Calu3 (cell line): Measurements from ENCODE around the gene SERINC4. TPM values are rescaled to one million over a fixed set of nuclear protein-coding genes. Genes with fewer than 3 reads are reported as not detected.
A peak's percentile ranks its signal among the peaks of the same experiment; 100 is the strongest.

Source experiments
- BruUV-seq: library from RNA; stranded (reverse); fragments of 400-500 nt; replicated peaks from 2 replicates; lab custom pipeline; 2021; lab: Mats Ljungman, UMichigan
- CTCF ChIA-PET: fragments of 300-600 bp; sonication (Branson Sonifier 250); formaldehyde crosslinking; loops from one replicate; lab custom pipeline; 2022; ENCODE audit warnings: antibody characterized with exemption; lab: Charles Lee
- DNase-seq: peaks from one replicate; pipeline ENCODE4 v3.0.0; 2022
- H3K27ac Mint-ChIP-seq: one replicate; pipeline ENCODE4 v1.8.0; 2022; ENCODE audit warnings: mixed read lengths; ENCODE audit not compliant: unreplicated experiment
- H3K27me3 Mint-ChIP-seq: one replicate; pipeline ENCODE4 v1.8.0; 2022; ENCODE audit warnings: mixed read lengths; ENCODE audit not compliant: unreplicated experiment
- H3K36me3 Mint-ChIP-seq: one replicate; pipeline ENCODE4 v1.8.0; 2022; ENCODE audit warnings: mild to moderate bottlenecking, moderate library complexity, mixed read lengths; ENCODE audit not compliant: insufficient read depth, unreplicated experiment
- H3K4me1 Mint-ChIP-seq: one replicate; pipeline ENCODE4 v1.8.0; 2022; ENCODE audit warnings: mild to moderate bottlenecking, low read depth, mixed read lengths; ENCODE audit not compliant: unreplicated experiment
- H3K4me3 Mint-ChIP-seq: one replicate; pipeline ENCODE4 v1.8.0; 2022; ENCODE audit warnings: mild to moderate bottlenecking, low read depth, moderate library complexity, mixed read lengths; ENCODE audit not compliant: unreplicated experiment
- H3K9me3 Mint-ChIP-seq: one replicate; pipeline ENCODE4 v1.8.0; 2022; ENCODE audit warnings: low read depth, mixed read lengths; ENCODE audit not compliant: unreplicated experiment
- CTCF ChIP-seq: fragments of 200-600 bp; IDR thresholded peaks from one replicate; pipeline ENCODE4 v1.8.0; 2022; ENCODE audit warnings: antibody characterized with exemption; ENCODE audit not compliant: unreplicated experiment
- intact Hi-C: fragments of 100-400 bp; cut with micrococcal nuclease; formaldehyde crosslinking; loops from one replicate; pipeline ENCODE4 v1.10.0; 2022; ENCODE audit not compliant: unreplicated experiment
- total RNA-seq: library from RNA; stranded (reverse); gene quantifications from 2 replicates; pipeline ENCODE4 v1.2.3, GENCODE V29; 2022

The SERINC4 gene
- total RNA-seq, 1 experiment from 2014 or later: 0.33 TPM

DNA sequence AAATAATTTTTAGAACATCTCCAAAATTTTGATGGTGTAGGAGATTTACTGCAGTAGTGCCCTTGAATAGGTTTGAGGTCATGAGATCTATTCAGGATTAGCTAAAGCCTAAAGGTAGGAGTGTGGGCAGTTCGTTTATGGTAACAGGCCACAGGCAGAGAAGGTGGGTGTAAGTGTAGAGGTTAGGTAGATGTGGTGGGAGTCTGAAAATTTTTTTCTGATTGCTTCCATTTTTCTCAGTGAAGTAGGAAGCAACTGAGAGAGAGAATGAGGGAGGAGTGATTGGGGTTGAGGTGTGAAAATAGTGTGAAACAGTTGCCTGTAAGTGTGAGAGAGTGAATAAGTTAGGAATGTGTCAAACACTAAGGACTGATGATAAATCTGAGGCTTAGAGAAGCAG is 21.0 kb downstream of the SERINC4 start:
- no peaks in the 10 kb centered on the region for H3K9me3 Mint-ChIP-seq
- no peak overlapping the region for H3K4me3 Mint-ChIP-seq
- peaks cover 34% of the 10 kb centered on the region for H3K36me3 Mint-ChIP-seq
- CTCF ChIA-PET: no interaction called here
- no peak for TF ChIP-seq CTCF
- no peaks in the 10 kb centered on the region for H3K27me3 Mint-ChIP-seq
- DNase-seq: no peak
- BruUV-seq: no TSS peak
- H3K27ac Mint-ChIP-seq: no peak overlapping the region
- no peaks in the 10 kb centered on the region for H3K4me1 Mint-ChIP-seq
- intact Hi-C loops: no loop called here

DNA sequence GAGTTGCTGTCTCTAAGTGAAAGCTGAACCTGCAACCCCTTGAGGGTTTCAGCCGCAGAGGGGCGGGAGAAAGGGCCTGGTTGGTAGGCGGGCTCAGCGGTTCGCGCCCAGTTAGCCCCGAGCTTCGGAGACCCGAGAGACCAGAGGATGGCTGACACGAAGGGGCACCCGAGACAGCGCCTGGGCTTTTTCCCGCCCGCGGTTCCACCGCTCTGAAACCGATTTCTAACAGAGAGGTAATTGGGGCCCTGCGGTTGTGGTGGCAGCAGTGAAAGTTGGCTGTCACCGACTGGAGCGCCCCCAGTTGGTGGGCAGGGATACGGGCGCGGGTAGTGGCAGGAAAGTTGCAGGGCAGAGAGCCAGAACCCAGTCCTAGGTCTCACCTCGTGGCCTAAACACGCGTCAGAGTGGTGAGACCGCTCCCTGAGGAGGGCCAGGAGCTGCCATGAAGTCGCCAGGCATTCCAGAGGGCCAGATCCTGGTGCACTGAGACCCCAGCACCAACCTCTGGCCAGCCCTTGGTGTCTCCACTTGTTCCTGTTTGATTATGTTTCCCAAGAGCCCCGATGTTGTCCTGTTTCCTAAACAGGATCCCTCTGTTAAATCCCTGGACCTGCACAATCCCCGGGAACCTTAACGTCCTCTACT is 22.6 kb downstream of the SERINC4 start:
- Mint-ChIP-seq H3K4me3 (peak overlapping the region; percentile 74), H3K27ac (peak overlapping the region; percentile 33), H3K27me3 (no peaks in the 10 kb centered on the region), H3K36me3 (peaks cover 47% of the 10 kb centered on the region), H3K9me3 (no peaks in the 10 kb centered on the region), H3K4me1 (no peaks in the 10 kb centered on the region)
- DNase-seq: peak; percentile 76
- TSS peak; percentile 51 for BruUV-seq
- intact Hi-C loops: no loop called here
- TF ChIP-seq CTCF: peak; percentile 29
- CTCF ChIA-PET: interaction anchor here (0.6 to 0.8 kb wide), 4 partner anchors 13 to 1036 kb away, joined by 3 to 9 read pairs (median 4); no protein-coding TSS in a partner anchor

DNA sequence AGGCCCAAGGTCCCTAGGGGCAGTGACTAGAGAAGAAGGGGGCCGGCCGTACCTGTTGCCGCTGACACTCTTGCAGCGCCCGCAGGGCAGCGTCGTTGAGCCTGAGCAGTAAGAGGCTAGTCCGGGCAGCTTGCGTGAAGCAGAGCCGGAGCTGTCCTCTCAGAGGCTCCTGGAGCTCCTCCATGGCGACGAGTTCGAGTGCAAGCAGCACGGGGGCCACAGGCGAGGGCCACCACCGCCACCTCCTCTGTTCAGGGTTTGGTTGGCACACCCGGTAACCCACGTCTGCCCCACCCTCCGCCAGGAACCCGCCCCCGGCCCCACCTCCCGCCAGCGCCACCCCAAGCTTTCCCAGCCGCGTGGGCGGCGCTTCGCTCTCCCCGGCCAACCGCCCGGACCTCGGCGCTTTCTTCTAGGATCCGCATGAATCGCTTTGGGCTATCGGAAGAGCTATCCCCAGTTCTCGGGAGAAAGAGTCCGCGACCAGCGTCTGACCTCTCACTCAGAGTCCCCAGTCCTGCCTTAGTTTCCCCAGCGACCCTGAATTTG is 23.2 kb downstream of the SERINC4 start, which contains the start of gene ELL3:
TSS of gene ELL3 (minus strand) at position 249 of the 549 bp plus-strand sequence. CDS start at position 184, 65 bp downstream.
- no peaks in the 10 kb centered on the region for H3K9me3 Mint-ChIP-seq
- intact Hi-C loops: no loop called here
- H3K27me3 Mint-ChIP-seq: no peaks in the 10 kb centered on the region
- peaks cover 49% of the 10 kb centered on the region for H3K36me3 Mint-ChIP-seq
- no peaks in the 10 kb centered on the region for H3K4me1 Mint-ChIP-seq
- CTCF ChIA-PET: interaction anchor here (0.6 to 0.8 kb wide), 4 partner anchors 14 to 1037 kb away, joined by 3 to 9 read pairs (median 4); no protein-coding TSS in a partner anchor
- no TSS peak for BruUV-seq
- peak within 1 kb of the TSS; percentile 74 for H3K4me3 Mint-ChIP-seq
- H3K27ac Mint-ChIP-seq: peak within 1 kb of the TSS; percentile 79
- peak; percentile 71 for DNase-seq
- TF ChIP-seq CTCF: no peak

DNA sequence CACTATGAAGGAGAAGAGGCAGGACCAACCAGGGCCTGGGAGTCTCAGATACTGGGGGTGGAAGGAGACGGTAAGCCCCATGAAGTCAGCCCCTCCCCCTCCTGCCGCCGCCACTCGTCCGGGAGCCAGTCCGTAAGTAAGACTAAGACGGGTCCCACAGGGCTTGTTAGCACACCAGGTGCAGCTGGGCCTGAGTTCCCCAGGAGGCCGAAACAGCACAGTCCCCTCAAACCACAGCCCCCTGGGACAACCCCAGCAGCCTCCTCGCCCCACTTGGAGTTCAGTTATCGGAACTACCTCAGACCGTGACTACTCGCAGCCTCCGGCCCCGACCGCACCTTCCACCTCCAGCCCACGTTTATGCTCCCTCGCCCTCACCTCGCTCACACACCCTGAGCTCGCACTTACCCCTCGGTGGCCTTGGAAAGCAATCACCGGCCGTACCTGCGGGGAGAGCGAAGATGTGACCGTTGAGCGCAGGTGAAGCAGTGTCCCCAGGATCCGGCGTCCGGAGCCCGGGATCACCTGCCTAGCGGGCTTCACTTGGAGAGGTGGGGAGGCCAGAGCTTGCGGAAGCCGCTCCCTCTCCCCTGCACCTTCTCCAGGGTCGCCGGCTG is 23.8 kb downstream of the SERINC4 start:
- TF ChIP-seq CTCF: no peak
- no peaks in the 10 kb centered on the region for H3K9me3 Mint-ChIP-seq
- intact Hi-C loops: no loop called here
- CTCF ChIA-PET: interaction anchor here (0.6 to 0.8 kb wide), 3 partner anchors 14 to 630 kb away, joined by 3 to 6 read pairs (median 3); no protein-coding TSS in a partner anchor
- H3K36me3 Mint-ChIP-seq: peaks cover 51% of the 10 kb centered on the region
- DNase-seq: no peak
- peak overlapping the region; percentile 74 for H3K4me3 Mint-ChIP-seq
- no peaks in the 10 kb centered on the region for H3K27me3 Mint-ChIP-seq
- H3K27ac Mint-ChIP-seq: peak overlapping the region; percentile 79
- BruUV-seq: no TSS peak
- no peaks in the 10 kb centered on the region for H3K4me1 Mint-ChIP-seq
